Loucy (cell line): ENCODE measurements around the gene BCL2L1.

Source experiments
- CTCF ChIP-seq: fragments of 200-600 bp; sonication (generic); conservative IDR thresholded peaks from 2 replicates; pipeline ENCODE4 v1.5.1; 2014; ENCODE audit warnings: mild to moderate bottlenecking, antibody characterized with exemption, low read length
- EZH2phosphoT487 ChIP-seq: fragments of 200-600 bp; IDR thresholded peaks from 2 replicates; pipeline ENCODE4 v1.6.1; 2018; ENCODE audit warnings: antibody characterized with exemption, mild to moderate bottlenecking, moderate library complexity, borderline replicate concordance

GRCh38 chr20:31716351-31716750 is 6.3 kb downstream of the BCL2L1 start:
- no peak for TF ChIP-seq EZH2phosphoT487
- TF ChIP-seq CTCF = no peak
